Stimulated activated naive B cell treated with anti-CD40 and anti-IgM and Interleukin-4, amounts not matched to agents 10 μg/mL and 1 μg/mL and 100 μg/mL, for 72 hours (primary cell): ENCODE data around the gene ZNF681.
"Not testable (repeated sequence)": the region's sequence is repeated elsewhere in the genome, so short reads cannot be mapped to it uniquely, and the experiment has no call there.

Source experiments
- ATAC-seq, 2 donors: fragments of 150-1000 bp; cut with Tn5 transposase; replicated peaks; 2 replicates each; pipeline ENCODE4 v1.10.0; 2021; ENCODE audit warnings: moderate library complexity in 1 of 2
- DNase-seq: peaks from one replicate; pipeline ENCODE4 v3.0.0; 2021
- H3K27ac Mint-ChIP-seq: one replicate; pipeline ENCODE4 v1.8.0; 2022; ENCODE audit warnings: mild to moderate bottlenecking, mixed read lengths
- H3K27me3 Mint-ChIP-seq, 2 donors: one replicate each; pipeline ENCODE4 v1.8.0; 2022; ENCODE audit warnings: mixed read lengths in 2 of 2
- H3K36me3 Mint-ChIP-seq, 2 donors: one replicate each; pipeline ENCODE4 v1.8.0; 2022; ENCODE audit warnings: mixed read lengths in 2 of 2, mild to moderate bottlenecking in 1 of 2
- H3K4me1 Mint-ChIP-seq, 2 donors: one replicate each; pipeline ENCODE4 v1.8.0; 2022; ENCODE audit warnings: mixed read lengths in 2 of 2, mild to moderate bottlenecking in 1 of 2
- H3K4me3 Mint-ChIP-seq, 2 donors: one replicate each; pipeline ENCODE4 v1.8.0; 2022; ENCODE audit warnings: mild to moderate bottlenecking in 2 of 2, mixed read lengths in 2 of 2, moderate library complexity in 1 of 2
- H3K9me3 Mint-ChIP-seq, 2 donors: one replicate each; pipeline ENCODE4 v1.8.0; 2022; ENCODE audit warnings: mixed read lengths in 2 of 2, mild to moderate bottlenecking in 1 of 2

Gene ZNF681

DNA sequence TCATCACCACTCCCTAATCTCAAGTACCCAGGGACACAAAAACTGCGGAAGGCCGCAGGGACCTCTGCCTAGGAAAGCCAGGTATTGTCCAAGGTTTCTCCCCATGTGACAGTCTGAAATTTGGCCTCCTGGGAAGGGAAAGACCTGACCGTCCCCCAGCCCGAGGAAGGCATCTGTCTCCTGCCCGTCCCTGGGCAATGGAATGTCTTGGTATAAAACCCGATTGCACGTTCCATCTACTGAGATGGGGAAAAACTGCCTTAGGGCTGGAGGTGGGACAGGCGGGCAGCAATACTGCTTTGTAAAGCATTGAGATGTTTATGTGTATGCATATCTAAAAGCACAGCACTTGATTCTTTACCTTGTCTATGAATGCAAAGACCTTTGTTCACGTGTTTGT is 65.8 kb downstream of the ZNF681 start:
- DNase-seq, ATAC-seq, H3K4me1 Mint-ChIP-seq, H3K27ac Mint-ChIP-seq, H3K36me3 Mint-ChIP-seq, H3K4me3 Mint-ChIP-seq, H3K27me3 Mint-ChIP-seq, H3K9me3 Mint-ChIP-seq: not testable (repeated sequence)
